Cerebellar cortex (tissue), 1 donor: ENCODE results near the gene DUSP8.

Source experiments
- DNase-seq: peaks from one replicate; pipeline ENCODE4 v3.0.0-alpha.2; 2015; ENCODE audit warnings: low spot score

The DUSP8 gene

DNA sequence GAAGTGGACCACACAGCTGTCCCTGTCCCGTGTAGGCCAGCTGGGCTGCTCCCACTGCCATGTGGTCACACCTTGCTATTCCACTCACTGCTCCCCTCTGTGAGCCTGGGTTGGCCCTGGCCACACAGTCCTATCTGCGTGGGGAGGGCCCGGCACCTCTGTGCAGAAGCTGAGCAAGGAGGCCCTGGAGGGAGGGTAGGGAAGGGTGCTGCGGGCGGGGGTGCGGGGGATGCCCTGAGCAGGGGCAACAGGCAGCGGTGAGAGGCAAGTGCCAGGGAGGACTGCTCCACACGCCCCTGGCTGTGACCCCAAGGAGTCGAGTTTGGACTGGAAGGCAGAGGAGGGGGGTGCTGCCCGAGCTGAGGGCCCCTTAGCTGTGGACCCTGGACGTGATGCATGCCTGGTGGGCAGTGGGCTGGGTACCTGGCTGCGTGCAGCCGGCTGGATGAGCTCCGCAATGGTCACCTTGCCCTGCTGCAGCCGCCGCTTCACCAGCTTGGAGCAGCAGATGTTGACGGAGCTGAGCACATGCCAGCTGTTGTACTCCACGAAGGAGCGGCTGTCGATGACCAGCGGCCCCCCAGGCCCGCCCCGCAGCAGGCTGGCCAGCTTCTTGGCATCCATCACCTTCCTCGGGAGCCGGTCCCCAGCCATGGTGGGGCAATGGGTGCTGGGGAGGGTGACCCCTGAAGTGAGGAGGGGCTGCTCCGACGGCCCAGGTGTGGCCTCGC, 6.7 kb downstream of the DUSP8 start:
- DNase-seq: no peak

- peak; percentile 65 for DNase-seq
These were observed 7.4 kb downstream of the DUSP8 start for GRCh38 chr11:1564535-1565172.

GRCh38 chr11:1563697-1564534, 8.2 kb downstream of the DUSP8 start:
- no peak for DNase-seq

GRCh38 chr11:1563149-1563638, 8.9 kb downstream of the DUSP8 start:
- DNase-seq: no peak

GRCh38 chr11:1562469-1563148, 9.5 kb downstream of the DUSP8 start:
- DNase-seq: no peak

- no peak for DNase-seq
These were observed 10.1 kb downstream of the DUSP8 start for GRCh38 chr11:1561955-1562354.

DNA sequence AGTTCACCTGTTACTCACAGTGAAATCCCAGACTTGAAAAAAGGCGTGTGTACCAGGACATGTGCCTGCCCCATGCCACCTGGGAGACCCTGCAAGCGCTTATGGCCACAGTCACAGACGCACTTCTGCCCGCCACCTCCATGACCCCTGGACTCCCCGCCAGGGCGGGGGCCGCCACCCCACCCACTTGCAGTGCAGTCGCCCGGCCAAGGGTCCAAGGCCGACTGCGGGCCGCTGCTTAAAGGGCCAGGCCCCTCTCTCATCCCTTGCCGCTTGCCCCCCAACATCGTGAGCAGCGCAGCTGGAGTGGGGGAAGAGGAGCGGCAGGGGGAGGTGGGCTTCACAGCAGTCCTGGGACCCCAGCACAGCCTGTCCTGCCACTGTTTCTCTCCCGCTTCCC, 10.8 kb downstream of the DUSP8 start:
- no peak for DNase-seq

GRCh38 chr11:1560649-1561251, 11.3 kb downstream of the DUSP8 start:
- no peak for DNase-seq

GRCh38 chr11:1560002-1560648, 11.9 kb downstream of the DUSP8 start:
- no peak for DNase-seq

GRCh38 chr11:1559111-1559951, 12.7 kb downstream of the DUSP8 start:
- peak; percentile 93 for DNase-seq

GRCh38 chr11:1558775-1559110, 13.3 kb downstream of the DUSP8 start:
- DNase-seq: no peak

DNA sequence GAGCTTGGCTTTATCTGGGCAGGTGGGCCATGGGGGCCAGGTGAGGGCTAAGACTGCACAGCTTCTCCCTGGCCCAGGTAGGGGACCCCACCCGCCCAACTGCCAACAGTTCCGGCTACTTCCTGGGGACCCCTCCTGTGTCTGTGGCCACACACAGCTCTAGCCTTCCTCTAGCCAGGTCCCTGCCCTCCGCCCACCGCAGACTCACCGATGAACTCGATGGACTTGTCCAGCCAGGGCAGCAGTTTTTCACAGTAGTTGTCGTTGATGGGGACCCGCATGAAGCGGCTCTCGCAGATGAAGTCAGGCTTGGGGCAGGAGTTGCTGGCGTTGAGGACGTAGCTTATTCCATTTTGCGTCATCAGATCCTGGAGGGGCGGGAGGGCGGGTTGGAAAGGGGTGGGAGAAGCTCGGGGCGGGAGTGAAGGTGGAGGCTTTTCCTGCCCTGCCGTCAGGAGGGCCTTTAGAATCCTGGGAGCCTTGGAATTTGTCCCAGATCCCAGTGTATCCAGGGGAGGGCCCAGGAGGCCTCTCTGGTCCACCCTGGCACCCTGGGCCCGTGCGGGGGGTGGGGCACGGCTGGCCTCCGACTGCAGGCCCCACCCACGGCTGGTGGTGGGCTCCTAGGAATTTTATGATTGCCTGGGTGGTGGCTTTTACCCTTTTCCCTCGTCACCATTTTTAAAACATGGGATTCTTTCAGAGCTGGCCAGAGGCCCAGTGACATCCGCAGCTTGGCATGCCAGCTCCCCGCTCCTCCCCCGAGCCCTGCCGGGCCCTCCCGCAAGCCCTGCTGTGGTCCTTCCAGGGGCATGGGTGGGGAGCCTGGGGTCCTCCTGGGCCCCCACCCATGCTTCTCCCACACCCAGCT, 13.9 kb downstream of the DUSP8 start:
- DNase-seq: peak; percentile 51

- DNase-seq: no peak
These were observed 14.8 kb downstream of the DUSP8 start for GRCh38 chr11:1557051-1557884.

DNA sequence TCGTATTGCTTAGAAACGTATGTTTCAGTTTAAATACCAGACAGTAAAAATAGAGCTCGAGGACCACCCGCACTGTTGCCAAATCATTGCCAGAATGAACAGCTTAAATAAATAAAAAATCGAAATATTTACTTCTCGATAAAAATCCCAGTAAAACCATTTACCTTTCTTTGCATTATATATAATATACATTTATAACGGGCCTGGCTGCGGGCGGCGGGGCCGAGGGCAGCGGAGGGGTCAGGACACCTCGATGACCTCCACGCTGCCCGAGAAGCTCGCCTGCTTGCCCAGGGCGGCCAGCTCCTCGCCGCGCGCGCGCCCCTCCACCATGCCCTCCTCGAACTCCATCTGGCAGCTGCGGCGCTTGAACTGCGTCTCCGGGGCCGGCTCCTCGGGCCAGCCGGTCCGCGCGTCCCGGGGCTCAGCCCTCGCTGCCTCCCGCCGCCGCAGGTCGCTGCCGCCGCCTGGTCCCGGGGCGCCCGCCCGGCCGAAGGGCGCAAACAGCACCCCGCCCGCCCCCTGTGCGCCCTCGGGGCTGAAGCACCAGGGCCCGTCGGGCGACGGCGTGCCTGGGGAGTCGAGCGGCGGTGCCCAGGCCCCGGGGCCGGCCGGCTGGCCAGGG, 15.7 kb downstream of the DUSP8 start:
- no peak for DNase-seq

GRCh38 chr11:1555713-1556153, 16.3 kb downstream of the DUSP8 start:
- DNase-seq: no peak

DNA sequence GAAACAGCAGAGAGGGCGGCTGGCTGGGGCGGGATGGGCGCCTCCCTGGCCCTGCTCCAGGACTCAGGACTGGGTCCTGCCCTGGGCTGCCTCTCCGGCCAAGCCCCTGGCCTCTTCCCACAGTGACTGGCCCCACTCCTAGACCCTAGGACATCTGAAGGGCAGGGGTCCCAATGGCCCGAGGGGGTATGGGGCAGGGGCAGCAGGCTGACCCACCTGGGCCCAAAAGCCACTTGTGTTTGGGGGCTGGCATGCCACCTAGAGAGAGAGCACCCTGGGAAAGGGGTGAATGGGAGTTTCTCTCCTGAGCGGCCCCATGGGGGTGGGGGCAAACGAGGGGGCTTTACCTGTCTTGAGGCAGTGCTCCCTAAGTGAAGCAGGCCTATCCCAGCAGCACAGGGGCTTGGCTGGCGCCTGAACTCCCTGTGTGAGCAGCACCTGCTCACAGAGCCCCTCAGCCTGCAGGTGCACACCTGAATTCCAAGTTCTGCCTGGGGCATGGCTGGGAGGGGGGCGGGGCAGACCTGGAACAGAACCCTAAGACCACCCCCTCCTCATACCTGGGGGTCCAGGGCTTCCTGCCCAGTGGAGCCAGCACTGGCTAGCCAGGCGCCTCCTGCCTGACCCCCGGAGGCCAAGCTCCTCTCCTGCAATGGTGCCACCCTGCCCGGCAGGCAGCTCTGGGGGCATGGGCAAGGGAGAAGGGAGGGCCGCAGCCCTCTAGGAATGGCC, 16.9 kb downstream of the DUSP8 start:
- no peak for DNase-seq
